GM12878 (cell line): ENCODE measurements around the gene SV2B.

Experiments
- ATF7 ChIP-seq: fragments of 450-650 bp; IDR thresholded peaks from 2 replicates; pipeline ENCODE4 v1.6.1; 2016; ENCODE audit warnings: low read depth, mild to moderate bottlenecking
- BHLHE40 ChIP-seq, 2 experiments: fragments of 450-650 bp in 1 of 2; IDR thresholded peaks; 2 replicates each; pipeline ENCODE4 v1.6.1; 2011 to 2017; ENCODE audit warnings: low read depth in 2 of 2, borderline replicate concordance in 1 of 2, improper control_type of control experiment in 1 of 2, low read length in 1 of 2, mild to moderate bottlenecking in 1 of 2
- EP300 ChIP-seq, 2 experiments: fragments of 150-350 bp in 1 of 2; IDR thresholded peaks; 2 replicates each; pipeline ENCODE4 v1.6.1; 2011 to 2012; ENCODE audit warnings: low read depth in 2 of 2, low read length in 2 of 2, borderline replicate concordance in 1 of 2, improper control_type of control experiment in 1 of 2, inconsistent platforms in 1 of 2; ENCODE audit not compliant: control insufficient read depth in 1 of 2
- KAT2A ChIP-seq: conservative IDR thresholded peaks from 2 replicates; pipeline ENCODE4 v1.6.1; 2011; ENCODE audit warnings: low read depth, low read length; ENCODE audit not compliant: control insufficient read depth
- POLR2A ChIP-seq: IDR thresholded peaks from 2 replicates; pipeline ENCODE4 v1.6.1; 2011; ENCODE audit warnings: low read depth, mild to moderate bottlenecking, low read length
- POLR2AphosphoS5 ChIP-seq: IDR thresholded peaks from 2 replicates; pipeline ENCODE4 v1.6.1; 2011; ENCODE audit warnings: mild to moderate bottlenecking, low read length, inconsistent platforms
- RAD21 ChIP-seq: IDR thresholded peaks from 2 replicates; pipeline ENCODE4 v1.6.1; 2011; ENCODE audit warnings: mild to moderate bottlenecking, low read depth, low read length, moderate library complexity; ENCODE audit not compliant: insufficient read depth
- RFX5 ChIP-seq: IDR thresholded peaks from 2 replicates; pipeline ENCODE4 v1.6.1; 2011; ENCODE audit warnings: low read depth, low read length, improper control_type of control experiment

DNA sequence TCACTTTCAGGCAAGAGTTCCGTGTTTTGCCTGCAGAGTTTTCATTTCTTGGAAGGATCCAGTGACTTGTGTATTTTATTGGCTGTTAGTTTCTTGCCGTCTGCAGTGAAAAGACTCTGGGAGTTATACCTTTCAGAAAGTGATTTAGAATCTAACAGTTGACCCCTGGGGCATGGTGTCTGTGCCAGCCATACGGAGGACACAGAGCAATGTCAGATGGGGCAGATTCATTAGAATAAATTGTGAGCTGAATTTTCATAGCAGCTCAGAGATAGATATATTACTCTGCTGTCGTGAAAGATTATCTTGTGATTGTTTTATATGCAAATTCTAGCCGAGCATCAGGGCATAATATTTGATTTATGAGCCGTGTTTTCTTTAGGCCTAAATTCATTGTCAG is 131.6 kb downstream of the SV2B start:
- TF ChIP-seq ATF7 (no peak), EP300 (IDR thresholded peaks at IDR 0.05; ENCODE audit: borderline replicate concordance in 1 of 2, control insufficient read depth in 1 of 2, low read depth in 2 of 2, low read length in 2 of 2) (no peak), BHLHE40 (IDR thresholded peaks at IDR 0.05; ENCODE audit: borderline replicate concordance in 1 of 2, low read depth in 2 of 2, low read length in 1 of 2) (no peak), RFX5 (no peak), KAT2A (no peak), POLR2A (no peak), RAD21 (no peak), POLR2AphosphoS5 (no peak)
